Esophagus (tissue), 2 donors: ENCODE measurements around the gene CDC16. TPM values are rescaled to one million over a fixed set of nuclear protein-coding genes. Genes with fewer than 3 reads are reported as not detected.

ENCODE experiments used
- H3K27ac ChIP-seq, 2 donors: one replicate each; pipeline ENCODE4 v1.5.1; 2013; ENCODE audit warnings: low read depth in 2 of 2, mild to moderate bottlenecking in 2 of 2, inconsistent platforms in 1 of 2, low read length in 1 of 2, moderate library complexity in 1 of 2
- H3K27me3 ChIP-seq, 2 donors: one replicate each; pipeline ENCODE4 v1.6.1; 2013; ENCODE audit warnings: low read length in 2 of 2, control low read depth in 1 of 2, mild to moderate bottlenecking in 1 of 2; ENCODE audit not compliant: insufficient read depth in 2 of 2, control insufficient read depth in 1 of 2
- H3K36me3 ChIP-seq, 2 donors: one replicate each; pipeline ENCODE4 v1.6.1; 2013; ENCODE audit warnings: low read length in 1 of 2; ENCODE audit not compliant: control insufficient read depth in 2 of 2, insufficient read depth in 2 of 2
- H3K4me1 ChIP-seq, 2 donors: one replicate each; pipeline ENCODE4 v1.6.1; 2013; ENCODE audit warnings: low read length in 1 of 2; ENCODE audit not compliant: control insufficient read depth in 2 of 2, insufficient read depth in 2 of 2
- H3K4me3 ChIP-seq, 2 donors: one replicate each; pipeline ENCODE4 v1.5.1; 2013; ENCODE audit warnings: low read length in 2 of 2, mild to moderate bottlenecking in 2 of 2, low read depth in 1 of 2, moderate library complexity in 1 of 2
- H3K9me3 ChIP-seq, 2 donors: one replicate each; pipeline ENCODE4 v1.6.1; 2013; ENCODE audit warnings: mild to moderate bottlenecking in 2 of 2, low read depth in 1 of 2, low read length in 1 of 2, moderate library complexity in 1 of 2; ENCODE audit not compliant: control insufficient read depth in 2 of 2, insufficient read depth in 1 of 2
- WGBS, 2 donors: extraction: QIAGEN DNeasy Blood & Tissue Kit; methylation state at CpG; one replicate each; pipeline ENCODE4 v1.1.7; 2013; 5-methylcytosine and 5-hydroxymethylcytosine counted together
- polyA plus RNA-seq, 2 donors: library from polyadenylated mRNA; stranded (reverse); fragments of 200-250 nt; gene quantifications; one replicate each; pipeline ENCODE4 v1.2.3, GENCODE V29; 2013
- donor health status: healthy with polysubstance abuse.
- donor health status: Bipolar disorder and iron deficiency.

The CDC16 gene
- polyA plus RNA-seq, 2 donors: 33.4 to 36.1 TPM

- no peaks in the 10 kb centered on the region for H3K27me3 ChIP-seq
- no peak overlapping the region for H3K27ac ChIP-seq
- no peak overlapping the region for H3K4me3 ChIP-seq
- peaks cover 4 to 6% of the 10 kb centered on the region in 2 donors for H3K4me1 ChIP-seq
- H3K9me3 ChIP-seq: peaks cover 0 to 3% of the 10 kb centered on the region in 2 donors
- 46 to 55% methylated on average over 4 of the region's 4 CpGs for WGBS, 2 donors
- H3K36me3 ChIP-seq: no peaks in the 10 kb centered on the region
These were observed 31.2 kb upstream of the CDC16 start for GRCh38 chr13:114203536-114203935.

GRCh38 chr13:114204894-114205293, 29.8 kb upstream of the CDC16 start:
- Histone ChIP-seq H3K27ac (no peak overlapping the region), H3K9me3 (peaks cover 0 to 2% of the 10 kb centered on the region in 2 donors), H3K36me3 (no peaks in the 10 kb centered on the region), H3K4me1 (peaks cover 3 to 4% of the 10 kb centered on the region in 2 donors), H3K27me3 (no peaks in the 10 kb centered on the region), H3K4me3 (no peak overlapping the region)
- WGBS, 2 donors: 78 to 79% methylated on average over 4 of the region's 4 CpGs

GRCh38 chr13:114208134-114208533, 26.6 kb upstream of the CDC16 start:
- H3K36me3 ChIP-seq: no peaks in the 10 kb centered on the region
- H3K4me3 ChIP-seq: no peak overlapping the region
- H3K9me3 ChIP-seq: no peaks in the 10 kb centered on the region
- H3K27ac ChIP-seq: no peak overlapping the region
- 56 to 60% methylated on average over 6 of the region's 6 CpGs for WGBS, 2 donors
- no peaks in the 10 kb centered on the region for H3K4me1 ChIP-seq
- no peaks in the 10 kb centered on the region for H3K27me3 ChIP-seq

GRCh38 chr13:114211446-114212157, 23.1 kb upstream of the CDC16 start:
- Histone ChIP-seq H3K9me3 (no peaks in the 10 kb centered on the region), H3K27ac (no peak overlapping the region), H3K4me1 (no peaks in the 10 kb centered on the region), H3K4me3 (no peak overlapping the region), H3K36me3 (no peaks in the 10 kb centered on the region), H3K27me3 (no peaks in the 10 kb centered on the region)
- WGBS, 2 donors: 63 to 68% methylated on average over 26 of the region's 26 CpGs

GRCh38 chr13:114212158-114212495, 22.6 kb upstream of the CDC16 start:
- no peaks in the 10 kb centered on the region for H3K36me3 ChIP-seq
- H3K27me3 ChIP-seq: no peaks in the 10 kb centered on the region
- no peak overlapping the region for H3K4me3 ChIP-seq
- no peak overlapping the region for H3K27ac ChIP-seq
- H3K9me3 ChIP-seq: no peaks in the 10 kb centered on the region
- 73 to 74% methylated on average over 6 of the region's 6 CpGs for WGBS, 2 donors
- no peaks in the 10 kb centered on the region for H3K4me1 ChIP-seq

- H3K27me3 ChIP-seq: no peaks in the 10 kb centered on the region
- H3K27ac ChIP-seq: no peak overlapping the region
- 84 to 85% methylated on average over 7 of the region's 7 CpGs for WGBS, 2 donors
- H3K4me3 ChIP-seq: no peak overlapping the region
- H3K9me3 ChIP-seq: no peaks in the 10 kb centered on the region
- no peaks in the 10 kb centered on the region for H3K4me1 ChIP-seq
- no peaks in the 10 kb centered on the region for H3K36me3 ChIP-seq
These were observed 20.7 kb upstream of the CDC16 start for GRCh38 chr13:114213980-114214379.

- WGBS, 2 donors: 59 to 63% methylated on average over 3 of the region's 3 CpGs
- Histone ChIP-seq H3K27ac (no peak overlapping the region), H3K27me3 (no peaks in the 10 kb centered on the region), H3K9me3 (no peaks in the 10 kb centered on the region), H3K4me3 (no peak overlapping the region), H3K36me3 (no peaks in the 10 kb centered on the region), H3K4me1 (no peaks in the 10 kb centered on the region)
These were observed 15.3 kb upstream of the CDC16 start for GRCh38 chr13:114219392-114219791.

- Histone ChIP-seq H3K27me3 (no peaks in the 10 kb centered on the region), H3K4me1 (no peaks in the 10 kb centered on the region), H3K36me3 (no peaks in the 10 kb centered on the region), H3K9me3 (no peaks in the 10 kb centered on the region), H3K27ac (no peak overlapping the region), H3K4me3 (no peak overlapping the region)
- WGBS, 2 donors: 47 to 68% methylated on average over 9 of the region's 9 CpGs
These were observed 12.2 kb upstream of the CDC16 start for GRCh38 chr13:114222461-114222968.

- H3K4me1 ChIP-seq: no peaks in the 10 kb centered on the region
- no peak overlapping the region for H3K27ac ChIP-seq
- WGBS, 2 donors: 91 to 92% methylated on average over 13 of the region's 13 CpGs
- no peak overlapping the region for H3K4me3 ChIP-seq
- H3K27me3 ChIP-seq: no peaks in the 10 kb centered on the region
- no peaks in the 10 kb centered on the region for H3K9me3 ChIP-seq
- H3K36me3 ChIP-seq: no peaks in the 10 kb centered on the region
These were observed 10.5 kb upstream of the CDC16 start for GRCh38 chr13:114224201-114224600.

GRCh38 chr13:114225610-114226009, 9.1 kb upstream of the CDC16 start:
- WGBS, 2 donors: 70 to 74% methylated on average over 8 of the region's 8 CpGs
- H3K27ac ChIP-seq: no peak overlapping the region
- no peaks in the 10 kb centered on the region for H3K27me3 ChIP-seq
- no peaks in the 10 kb centered on the region for H3K9me3 ChIP-seq
- no peak overlapping the region for H3K4me3 ChIP-seq
- H3K36me3 ChIP-seq: no peaks in the 10 kb centered on the region
- no peaks in the 10 kb centered on the region for H3K4me1 ChIP-seq
